HCT116 (cell line): ENCODE results near the gene BCL2L11. TPM values are rescaled to one million over a fixed set of nuclear protein-coding genes. Genes with fewer than 3 reads are reported as not detected.

Experiments
- CBX3 ChIP-seq: IDR thresholded peaks from 2 replicates; pipeline ENCODE4 v1.6.1; 2012; ENCODE audit warnings: low read depth
- EZH2 ChIP-seq: fragments of 200-600 bp; sonication (generic); IDR thresholded peaks from 2 replicates; pipeline ENCODE4 v1.6.1; 2017; ENCODE audit warnings: antibody characterized with exemption, mixed run types
- RAD21 ChIP-seq: IDR thresholded peaks from 2 replicates; pipeline ENCODE4 v1.6.1; 2012; ENCODE audit warnings: low read depth, mild to moderate bottlenecking
- REST ChIP-seq: IDR thresholded peaks from 2 replicates; pipeline ENCODE4 v1.6.1; 2012; ENCODE audit warnings: low read depth
- SP1 ChIP-seq: IDR thresholded peaks from 2 replicates; pipeline ENCODE4 v1.6.1; 2012; ENCODE audit warnings: low read depth
- TCF7L2 ChIP-seq: IDR thresholded peaks from 2 replicates; pipeline ENCODE4 v1.7.0; 2011; ENCODE audit warnings: borderline replicate concordance, inconsistent platforms; ENCODE audit not compliant: insufficient read depth, insufficient read length; ENCODE audit errors: extremely low read depth
- YY1 ChIP-seq: IDR thresholded peaks from 2 replicates; pipeline ENCODE4 v1.6.1; 2011; ENCODE audit warnings: low read length, low read depth, moderate library complexity, mild to moderate bottlenecking; ENCODE audit not compliant: insufficient replicate concordance; ENCODE audit errors: extremely low read depth
- total RNA-seq: library from RNA; stranded (reverse); gene quantifications from one replicate; pipeline ENCODE4 v1.2.1, GENCODE V29; 2021; ENCODE audit not compliant: unreplicated experiment
- TF ChIP-seq, protein P1 (sequence below): IDR thresholded peaks from 2 replicates; pipeline ENCODE4 v1.6.1; 2011; ENCODE audit warnings: mild to moderate bottlenecking, low read length, moderate library complexity; ENCODE audit not compliant: insufficient replicate concordance; ENCODE audit errors: extremely low read depth
- TF ChIP-seq, protein P2 (sequence below): IDR thresholded peaks from 2 replicates; pipeline ENCODE4 v1.6.1; 2012

Gene BCL2L11
- total RNA-seq, 1 experiment from 2014 or later = 17.8 TPM

- TF ChIP-seq, protein P1, sequence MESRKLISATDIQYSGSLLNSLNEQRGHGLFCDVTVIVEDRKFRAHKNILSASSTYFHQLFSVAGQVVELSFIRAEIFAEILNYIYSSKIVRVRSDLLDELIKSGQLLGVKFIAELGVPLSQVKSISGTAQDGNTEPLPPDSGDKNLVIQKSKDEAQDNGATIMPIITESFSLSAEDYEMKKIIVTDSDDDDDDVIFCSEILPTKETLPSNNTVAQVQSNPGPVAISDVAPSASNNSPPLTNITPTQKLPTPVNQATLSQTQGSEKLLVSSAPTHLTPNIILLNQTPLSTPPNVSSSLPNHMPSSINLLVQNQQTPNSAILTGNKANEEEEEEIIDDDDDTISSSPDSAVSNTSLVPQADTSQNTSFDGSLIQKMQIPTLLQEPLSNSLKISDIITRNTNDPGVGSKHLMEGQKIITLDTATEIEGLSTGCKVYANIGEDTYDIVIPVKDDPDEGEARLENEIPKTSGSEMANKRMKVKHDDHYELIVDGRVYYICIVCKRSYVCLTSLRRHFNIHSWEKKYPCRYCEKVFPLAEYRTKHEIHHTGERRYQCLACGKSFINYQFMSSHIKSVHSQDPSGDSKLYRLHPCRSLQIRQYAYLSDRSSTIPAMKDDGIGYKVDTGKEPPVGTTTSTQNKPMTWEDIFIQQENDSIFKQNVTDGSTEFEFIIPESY = no peak
- TF ChIP-seq EZH2 (no peak), TCF7L2 (no peak), YY1 (no peak), RAD21 (no peak), SP1 (no peak), CBX3 (no peak), REST (no peak)
- TF ChIP-seq, protein P2, sequence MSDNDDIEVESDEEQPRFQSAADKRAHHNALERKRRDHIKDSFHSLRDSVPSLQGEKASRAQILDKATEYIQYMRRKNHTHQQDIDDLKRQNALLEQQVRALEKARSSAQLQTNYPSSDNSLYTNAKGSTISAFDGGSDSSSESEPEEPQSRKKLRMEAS = no peak
Measured at GRCh38 chr2:111202266-111203040, 81.7 kb downstream of the BCL2L11 start (continued).
